ENCODE results near the gene CCM2L.

CCM2L gene

DNA sequence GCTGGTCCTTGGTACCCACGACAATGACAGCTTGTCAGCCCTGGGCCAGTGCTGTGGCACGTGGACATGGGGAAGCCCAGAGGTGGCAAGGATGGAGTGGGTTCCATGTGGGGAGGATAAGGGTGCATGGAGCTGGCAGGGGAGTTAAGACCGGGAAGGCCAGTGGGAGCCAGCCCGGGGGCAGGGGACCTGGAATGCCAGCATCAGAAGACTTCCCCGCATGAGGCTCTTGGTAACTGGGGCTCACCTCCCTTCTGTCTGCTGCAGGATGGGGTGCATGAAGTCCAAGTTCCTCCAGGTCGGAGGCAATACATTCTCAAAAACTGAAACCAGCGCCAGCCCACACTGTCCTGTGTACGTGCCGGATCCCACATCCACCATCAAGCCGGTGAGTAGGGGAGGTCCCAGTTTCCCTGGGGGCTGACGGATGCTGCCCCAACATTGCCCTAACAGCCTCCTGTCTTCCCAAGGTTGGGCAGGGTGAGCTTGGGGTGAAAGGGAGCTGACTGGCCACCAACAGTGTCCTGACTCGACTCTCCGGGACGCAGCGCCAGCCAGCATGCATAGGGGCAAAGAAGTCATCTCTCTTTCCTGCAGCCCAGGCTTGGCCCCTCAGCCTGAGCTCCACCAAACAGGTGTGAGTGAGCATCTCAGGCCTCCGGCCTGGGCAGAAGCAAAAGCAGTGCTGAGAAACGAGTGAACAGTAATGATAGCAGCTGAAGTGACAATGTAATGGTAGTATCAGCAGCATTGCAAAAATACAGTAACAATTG is 61.3 kb downstream of the CCM2L start:
- Histone ChIP-seq H3K27me3 (ENCODE audit: insufficient read depth, low read length) (no peaks in the 10 kb centered on the region; the same call in 1 of the 2 replicates), H4K20me1 (ENCODE audit: insufficient read depth, low read length) (no peaks in the 10 kb centered on the region), H3F3A (ENCODE audit: insufficient read depth, low read length) (no peaks in the 10 kb centered on the region), H3K4me1 (ENCODE audit: insufficient read depth, low read length, severe bottlenecking) (peaks cover 4% of the 10 kb centered on the region), H3K27ac (ENCODE audit: low read depth, low read length, poor library complexity, severe bottlenecking) (no peak overlapping the region), H3K4me3 (ENCODE audit: low read depth, low read length, poor library complexity, severe bottlenecking) (no peak overlapping the region), H3K9ac (ENCODE audit: low read length) (no peak overlapping the region), H3K9me2 (ENCODE audit: low read depth, low read length) (no peaks in the 10 kb centered on the region), H3K4me2 (ENCODE audit: low read length) (no peak overlapping the region), H3K79me2 (ENCODE audit: insufficient read depth, low read length) (no peaks in the 10 kb centered on the region), H3K9me3 (ENCODE audit: low read length) (no peaks in the 10 kb centered on the region), H3K36me3 (ENCODE audit: insufficient read depth, low read length) (no peaks in the 10 kb centered on the region), H2AFZ (ENCODE audit: low read length) (no peak overlapping the region)
- no peak for TF ChIP-seq EZH2 (IDR thresholded peaks at IDR 0.05; ENCODE audit: borderline replicate concordance, low read length)
- TF ChIP-seq, protein P1, sequence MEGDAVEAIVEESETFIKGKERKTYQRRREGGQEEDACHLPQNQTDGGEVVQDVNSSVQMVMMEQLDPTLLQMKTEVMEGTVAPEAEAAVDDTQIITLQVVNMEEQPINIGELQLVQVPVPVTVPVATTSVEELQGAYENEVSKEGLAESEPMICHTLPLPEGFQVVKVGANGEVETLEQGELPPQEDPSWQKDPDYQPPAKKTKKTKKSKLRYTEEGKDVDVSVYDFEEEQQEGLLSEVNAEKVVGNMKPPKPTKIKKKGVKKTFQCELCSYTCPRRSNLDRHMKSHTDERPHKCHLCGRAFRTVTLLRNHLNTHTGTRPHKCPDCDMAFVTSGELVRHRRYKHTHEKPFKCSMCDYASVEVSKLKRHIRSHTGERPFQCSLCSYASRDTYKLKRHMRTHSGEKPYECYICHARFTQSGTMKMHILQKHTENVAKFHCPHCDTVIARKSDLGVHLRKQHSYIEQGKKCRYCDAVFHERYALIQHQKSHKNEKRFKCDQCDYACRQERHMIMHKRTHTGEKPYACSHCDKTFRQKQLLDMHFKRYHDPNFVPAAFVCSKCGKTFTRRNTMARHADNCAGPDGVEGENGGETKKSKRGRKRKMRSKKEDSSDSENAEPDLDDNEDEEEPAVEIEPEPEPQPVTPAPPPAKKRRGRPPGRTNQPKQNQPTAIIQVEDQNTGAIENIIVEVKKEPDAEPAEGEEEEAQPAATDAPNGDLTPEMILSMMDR (IDR thresholded peaks at IDR 0.05; ENCODE audit: low read length): no peak

DNA sequence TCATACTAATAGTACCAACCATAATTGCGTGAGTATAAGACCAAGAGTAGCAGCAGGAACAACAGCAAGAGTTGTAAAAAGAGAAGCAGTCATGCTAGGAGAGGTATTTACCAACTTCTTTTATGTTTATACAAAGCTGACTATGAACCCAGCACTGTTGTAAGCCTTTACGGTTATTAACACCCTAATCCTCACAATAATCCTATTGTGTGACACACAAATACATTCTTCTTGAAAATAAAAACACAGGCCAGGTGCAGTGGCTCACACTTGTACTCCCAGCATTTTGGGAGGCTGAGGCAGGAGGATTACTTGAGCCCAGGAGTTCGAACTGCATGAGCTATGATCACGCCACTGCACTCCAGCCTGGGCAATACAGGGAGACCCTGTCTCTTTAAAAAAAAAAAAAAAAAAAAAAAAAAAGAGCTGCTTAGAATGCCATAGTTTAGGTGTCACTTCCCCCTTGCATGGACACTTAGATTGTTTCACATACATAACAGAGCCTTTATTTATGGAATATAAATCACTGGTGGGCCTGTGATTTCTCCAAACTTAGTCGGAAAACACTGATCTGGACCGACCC is 62.0 kb downstream of the CCM2L start:
- peaks cover 4% of the 10 kb centered on the region for H3K4me1 ChIP-seq (ENCODE audit: insufficient read depth, low read length, severe bottlenecking)
- H3K79me2 ChIP-seq (ENCODE audit: insufficient read depth, low read length): no peaks in the 10 kb centered on the region
- H3K27ac ChIP-seq (ENCODE audit: low read depth, low read length, poor library complexity, severe bottlenecking): no peak overlapping the region
- H3K9me3 ChIP-seq (ENCODE audit: low read length): no peaks in the 10 kb centered on the region
- H4K20me1 ChIP-seq (ENCODE audit: insufficient read depth, low read length): no peaks in the 10 kb centered on the region
- H2AFZ ChIP-seq (ENCODE audit: low read length): no peak overlapping the region
- no peaks in the 10 kb centered on the region for H3K9me2 ChIP-seq (ENCODE audit: low read depth, low read length)
- H3K9ac ChIP-seq (ENCODE audit: low read length): no peak overlapping the region
- no peak overlapping the region for H3K4me3 ChIP-seq (ENCODE audit: low read depth, low read length, poor library complexity, severe bottlenecking)
- H3K36me3 ChIP-seq (ENCODE audit: insufficient read depth, low read length): no peaks in the 10 kb centered on the region
- no peaks in the 10 kb centered on the region; the same call in 1 of the 2 replicates for H3K27me3 ChIP-seq (ENCODE audit: insufficient read depth, low read length)
- no peak overlapping the region for H3K4me2 ChIP-seq (ENCODE audit: low read length)
- no peaks in the 10 kb centered on the region for H3F3A ChIP-seq (ENCODE audit: insufficient read depth, low read length)
- TF ChIP-seq, protein P1 (IDR thresholded peaks at IDR 0.05; ENCODE audit: low read length): no peak
- no peak for TF ChIP-seq EZH2 (IDR thresholded peaks at IDR 0.05; ENCODE audit: borderline replicate concordance, low read length)

DNA sequence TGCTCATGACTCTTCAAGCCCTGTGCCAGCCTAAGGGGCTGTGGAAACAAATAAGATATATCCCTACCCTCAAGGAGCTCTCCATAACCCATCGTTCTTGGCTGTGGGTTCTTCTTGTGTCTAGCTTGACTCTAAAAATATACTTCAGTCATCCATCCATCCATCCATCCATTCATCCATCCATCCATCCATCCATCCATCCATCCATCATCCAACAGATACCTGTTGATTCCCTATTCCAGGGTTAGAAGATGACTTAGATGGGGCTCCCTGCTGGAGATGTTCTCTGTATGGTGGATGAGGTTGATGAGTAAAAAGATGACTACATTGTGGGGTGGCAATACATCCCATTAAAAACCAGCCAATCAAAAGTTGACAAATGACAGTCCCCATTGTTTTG is 65.3 kb downstream of the CCM2L start:
- H3K4me1 ChIP-seq (ENCODE audit: insufficient read depth, low read length, severe bottlenecking): no peaks in the 10 kb centered on the region
- no peaks in the 10 kb centered on the region for H3K9me2 ChIP-seq (ENCODE audit: low read depth, low read length)
- H3K27ac ChIP-seq (ENCODE audit: low read depth, low read length, poor library complexity, severe bottlenecking): no peak overlapping the region
- H3K27me3 ChIP-seq (ENCODE audit: insufficient read depth, low read length): no peaks in the 10 kb centered on the region; the same call in 1 of the 2 replicates
- H3K36me3 ChIP-seq (ENCODE audit: insufficient read depth, low read length): no peaks in the 10 kb centered on the region
- H3K9ac ChIP-seq (ENCODE audit: low read length): no peak overlapping the region
- no peaks in the 10 kb centered on the region for H3K9me3 ChIP-seq (ENCODE audit: low read length)
- no peak overlapping the region for H2AFZ ChIP-seq (ENCODE audit: low read length)
- H3K4me3 ChIP-seq (ENCODE audit: low read depth, low read length, poor library complexity, severe bottlenecking): no peak overlapping the region
- no peaks in the 10 kb centered on the region for H3K79me2 ChIP-seq (ENCODE audit: insufficient read depth, low read length)
- H3K4me2 ChIP-seq (ENCODE audit: low read length): no peak overlapping the region
- H3F3A ChIP-seq (ENCODE audit: insufficient read depth, low read length): no peaks in the 10 kb centered on the region
- TF ChIP-seq, protein P1 (IDR thresholded peaks at IDR 0.05; ENCODE audit: low read length): no peak
- no peak for TF ChIP-seq EZH2 (IDR thresholded peaks at IDR 0.05; ENCODE audit: borderline replicate concordance, low read length)
- no peaks in the 10 kb centered on the region for H4K20me1 ChIP-seq (ENCODE audit: insufficient read depth, low read length)

All from OCI-LY1 (cell line).